CD14-positive monocyte (primary cell): ENCODE data around the gene AMPH. TPM values are rescaled to one million over a fixed set of nuclear protein-coding genes. Genes with fewer than 3 reads are reported as not detected.

Source experiments
- DNase-seq, 3 donors: peaks; one replicate each; pipeline ENCODE4 v3.0.0-alpha.2; 2011 to 2022
- H2AFZ ChIP-seq: 2 replicates; pipeline ENCODE4 v1.6.0; 2012; ENCODE audit warnings: mild to moderate bottlenecking, low read depth, low read length, inconsistent platforms; ENCODE audit not compliant: insufficient read depth, poor library complexity, severe bottlenecking
- H3K27ac ChIP-seq, 2 donors: 1 replicate in 1 of 2; 2 replicates in 1 of 2; pipeline ENCODE4 v1.5.1; 2012 to 2013; ENCODE audit warnings: low read length in 2 of 2, control low read depth in 1 of 2, inconsistent platforms in 1 of 2, low read depth in 1 of 2, mild to moderate bottlenecking in 1 of 2
- H3K27me3 ChIP-seq, 2 donors: one replicate each; pipeline versions ENCODE4 v1.6.0 to v1.6.1; 2011 to 2013; ENCODE audit warnings: low read length in 2 of 2; ENCODE audit not compliant: control insufficient read depth in 2 of 2, insufficient read depth in 2 of 2
- H3K36me3 ChIP-seq, 2 donors: replicated peaks in 1 of 2; 1 replicate in 1 of 2; 2 replicates in 1 of 2; pipeline versions ENCODE4 v1.5.1 to v1.6.1; 2012 to 2013; ENCODE audit warnings: low read length in 2 of 2, control low read depth in 1 of 2, inconsistent platforms in 1 of 2, mild to moderate bottlenecking in 1 of 2; ENCODE audit not compliant: insufficient read depth in 2 of 2, control insufficient read depth in 1 of 2
- H3K4me1 ChIP-seq, 2 donors: 1 replicate in 1 of 2; 2 replicates in 1 of 2; pipeline versions ENCODE4 v1.5.1 to v1.6.1; 2012 to 2013; ENCODE audit warnings: low read length in 2 of 2, control low read depth in 1 of 2, inconsistent platforms in 1 of 2, mild to moderate bottlenecking in 1 of 2, moderate library complexity in 1 of 2; ENCODE audit not compliant: insufficient read depth in 2 of 2, control insufficient read depth in 1 of 2
- H3K4me2 ChIP-seq: replicated peaks from 2 replicates; pipeline ENCODE3; 2012; ENCODE audit warnings: low read length, moderate library complexity, mild to moderate bottlenecking; ENCODE audit not compliant: poor library complexity, severe bottlenecking; ENCODE audit errors: extremely low read depth
- H3K4me3 ChIP-seq, 3 experiments: fragments of 200-600 bp in 1 of 3; sonication (generic) in 1 of 3; replicated peaks in 1 of 3; 1 replicate in 2 of 3; 2 replicates in 1 of 3; pipeline ENCODE4 v1.5.1; 2011 to 2013; ENCODE audit warnings: low read length in 3 of 3, mild to moderate bottlenecking in 3 of 3, control low read depth in 2 of 3, low read depth in 2 of 3, inconsistent platforms in 1 of 3, moderate library complexity in 1 of 3
- H3K79me2 ChIP-seq: 2 replicates; pipeline ENCODE4 v1.6.0; 2012; ENCODE audit warnings: mild to moderate bottlenecking, control low read depth, inconsistent platforms, low read length, moderate library complexity; ENCODE audit not compliant: insufficient read depth
- H3K9ac ChIP-seq: 2 replicates; pipeline ENCODE4 v1.6.0; 2017; ENCODE audit warnings: low read length, mild to moderate bottlenecking; ENCODE audit not compliant: insufficient read depth, poor library complexity, severe bottlenecking
- H3K9me3 ChIP-seq, 2 donors: replicated peaks in 1 of 2; 1 replicate in 1 of 2; 2 replicates in 1 of 2; pipeline versions ENCODE4 v1.5.1 to v1.6.1; 2012 to 2013; ENCODE audit warnings: low read length in 2 of 2, control low read depth in 1 of 2; ENCODE audit not compliant: control insufficient read depth in 1 of 2, insufficient read depth in 1 of 2
- H4K20me1 ChIP-seq: 2 replicates; pipeline ENCODE4 v1.6.0; 2012; ENCODE audit warnings: mild to moderate bottlenecking, low read length, control low read depth, moderate library complexity; ENCODE audit not compliant: insufficient read depth
- H3K27ac Mint-ChIP-seq, 7 donors: one replicate each; pipeline ENCODE4 v1.8.0; 2020; ENCODE audit warnings: mild to moderate bottlenecking in 7 of 7, mixed read lengths in 7 of 7, moderate library complexity in 6 of 7, inconsistent platforms in 2 of 7
- H3K27me3 Mint-ChIP-seq, 3 donors: one replicate each; pipeline ENCODE4 v1.8.0; 2021 to 2022; ENCODE audit warnings: low read depth in 3 of 3, mild to moderate bottlenecking in 3 of 3, mixed read lengths in 3 of 3, moderate library complexity in 3 of 3, inconsistent platforms in 1 of 3
- H3K36me3 Mint-ChIP-seq, 2 donors: one replicate each; pipeline ENCODE4 v1.8.0; 2020; ENCODE audit warnings: mixed read lengths in 2 of 2, inconsistent platforms in 1 of 2, mild to moderate bottlenecking in 1 of 2
- H3K4me1 Mint-ChIP-seq: one replicate; pipeline ENCODE4 v1.8.0; 2020; ENCODE audit warnings: mild to moderate bottlenecking, mixed read lengths
- H3K4me3 Mint-ChIP-seq, 2 donors: one replicate each; pipeline ENCODE4 v1.8.0; 2020; ENCODE audit warnings: mild to moderate bottlenecking in 2 of 2, mixed read lengths in 2 of 2, moderate library complexity in 1 of 2
- H3K9me3 Mint-ChIP-seq, 7 donors: one replicate each; pipeline ENCODE4 v1.8.0; 2020 to 2022; ENCODE audit warnings: mixed read lengths in 7 of 7, mild to moderate bottlenecking in 6 of 7, moderate library complexity in 6 of 7, inconsistent platforms in 2 of 7
- CTCF ChIP-seq: fragments of 200-600 bp; IDR thresholded peaks from one replicate; pipeline ENCODE4 v1.8.0; 2022; ENCODE audit warnings: antibody characterized with exemption, mild to moderate bottlenecking
- WGBS: methylation state at CpG from one replicate; pipeline ENCODE4 v1.1.5; 2013; ENCODE audit warnings: missing lambda C conversion rate; ENCODE audit not compliant: insufficient coverage; 5-methylcytosine and 5-hydroxymethylcytosine counted together
- intact Hi-C, 2 donors: fragments of 100-400 bp; cut with micrococcal nuclease; formaldehyde crosslinking; loops; one replicate each; pipeline versions ENCODE4 v1.15.0 to v1.15.1; 2023
- polyA plus RNA-seq, 3 donors: library from polyadenylated mRNA; depleted of rRNA in 1 of 3; unstranded in 2 of 3; stranded (reverse) in 1 of 3; fragments of 300-500 nt in 2 of 3; fragments of >200 nt in 1 of 3; fragmentation: Illumina TruSeq in 2 of 3; gene quantifications; 1 replicate in 2 of 3; 2 replicates in 1 of 3; pipeline ENCODE4 v1.2.3, GENCODE V29; 2012 to 2021

The AMPH gene
- polyA plus RNA-seq, 3 donors, result 0.61 to 0.96 (median 0.67) TPM

GRCh38 chr7:38678698-38679054 lies 47.5 kb upstream of the AMPH start:
- Histone ChIP-seq H3K4me3 (no peak overlapping the region), H3K36me3 (no peaks in the 10 kb centered on the region), H3K4me1 (peaks cover 24 to 35% of the 10 kb centered on the region in 2 donors), H3K27me3 (no peaks in the 10 kb centered on the region), H3K27ac (peak overlapping the region in 1 of 2 donors; percentile 47), H4K20me1 (no peaks in the 10 kb centered on the region), H3K9me3 (no peaks in the 10 kb centered on the region), H3K79me2 (no peaks in the 10 kb centered on the region), H3K9ac (no peak overlapping the region), H3K4me2 (no peak overlapping the region), H2AFZ (no peak overlapping the region)
- peaks cover 0 to 4% (median 0%) of the 10 kb centered on the region in 3 donors for H3K27me3 Mint-ChIP-seq
- no peak for TF ChIP-seq CTCF
- H3K4me1 Mint-ChIP-seq, result peaks cover 42% of the 10 kb centered on the region
- no peak overlapping the region for H3K4me3 Mint-ChIP-seq
- no peak for DNase-seq
- peak overlapping the region in 5 of 7 donors; percentile 38 to 71 (median 66) for H3K27ac Mint-ChIP-seq
- H3K36me3 Mint-ChIP-seq, result peaks cover 0 to 3% of the 10 kb centered on the region in 2 donors
- WGBS, result 100% methylated on average over 1 of the region's 1 CpG
- intact Hi-C loops, result no loop called here
- H3K9me3 Mint-ChIP-seq, result peaks cover 0 to 3% (median 0%) of the 10 kb centered on the region in 7 donors

- Histone ChIP-seq H3K9ac (no peak overlapping the region), H3K9me3 (no peaks in the 10 kb centered on the region), H3K27me3 (no peaks in the 10 kb centered on the region), H4K20me1 (no peaks in the 10 kb centered on the region), H3K79me2 (no peaks in the 10 kb centered on the region), H3K4me3 (no peak overlapping the region), H3K4me1 (peaks cover 29 to 40% of the 10 kb centered on the region in 2 donors), H3K36me3 (no peaks in the 10 kb centered on the region), H2AFZ (no peak overlapping the region), H3K4me2 (no peak overlapping the region), H3K27ac (peak overlapping the region in 1 of 2 donors; percentile 47)
- H3K27ac Mint-ChIP-seq, result peak overlapping the region in 6 of 7 donors; percentile 55 to 71 (median 62)
- H3K27me3 Mint-ChIP-seq, result peaks cover 0 to 4% (median 0%) of the 10 kb centered on the region in 3 donors
- peaks cover 0 to 3% (median 0%) of the 10 kb centered on the region in 7 donors for H3K9me3 Mint-ChIP-seq
- peaks cover 46% of the 10 kb centered on the region for H3K4me1 Mint-ChIP-seq
- intact Hi-C loops, result no loop called here
- TF ChIP-seq CTCF, result no peak
- peaks cover 0 to 3% of the 10 kb centered on the region in 2 donors for H3K36me3 Mint-ChIP-seq
- no peak overlapping the region for H3K4me3 Mint-ChIP-seq
- WGBS, result 100% methylated on average over 3 of the region's 5 CpGs
- DNase-seq, result peak; percentile 29 to 66 (median 46)
Measured at GRCh38 chr7:38677981-38678697, 47.0 kb upstream of the AMPH start.
